HepG2 (cell line): ENCODE data around the gene ELL. TPM values are rescaled to one million over a fixed set of nuclear protein-coding genes. Genes with fewer than 3 reads are reported as not detected.

ENCODE experiments used
- CHD4 ChIP-seq: fragments of 200-600 bp; sonication (generic); IDR thresholded peaks from 2 replicates; pipeline ENCODE4 v1.7.0; 2017; ENCODE audit warnings: mild to moderate bottlenecking, low read length, borderline replicate concordance
- HNF4G ChIP-seq, 2 experiments: sonication (generic) in 1 of 2; formaldehyde crosslinking in 1 of 2; IDR thresholded peaks; 2 replicates each; pipeline versions ENCODE4 v1.4.0 to v1.6.1; 2011 to 2020; ENCODE audit warnings: borderline replicate concordance in 2 of 2, low read depth in 2 of 2, mild to moderate bottlenecking in 2 of 2, low read length in 1 of 2, missing genetic modification reagents in 1 of 2, moderate library complexity in 1 of 2
- JUNB ChIP-seq: sonication (generic); formaldehyde crosslinking; IDR thresholded peaks from 2 replicates; pipeline ENCODE4 v1.8.0; 2022; ENCODE audit warnings: missing genetic modification reagents, mild to moderate bottlenecking, borderline replicate concordance
- MXD1 ChIP-seq: sonication (generic); formaldehyde crosslinking; IDR thresholded peaks from 2 replicates; pipeline ENCODE4 v1.4.0; 2020; ENCODE audit warnings: mild to moderate bottlenecking, missing genetic modification reagents
- NFRKB ChIP-seq: fragments of 450-650 bp; IDR thresholded peaks from 2 replicates; pipeline ENCODE4 v1.6.1; 2017
- SAP130 ChIP-seq: IDR thresholded peaks from 2 replicates; pipeline ENCODE4 v1.6.1; 2016; ENCODE audit warnings: low read depth
- SMARCE1 ChIP-seq: fragments of 450-650 bp; IDR thresholded peaks from 2 replicates; pipeline ENCODE4 v1.6.1; 2017; ENCODE audit warnings: borderline replicate concordance
- SRY ChIP-seq: sonication (generic); formaldehyde crosslinking; IDR thresholded peaks from 2 replicates; pipeline ENCODE4 v1.8.0; 2022; ENCODE audit warnings: mild to moderate bottlenecking, missing genetic modification reagents
- ZBTB10 ChIP-seq: sonication (generic); formaldehyde crosslinking; IDR thresholded peaks from 2 replicates; pipeline ENCODE4 v1.4.0; 2020; ENCODE audit warnings: missing genetic modification reagents, borderline replicate concordance
- ZBTB25 ChIP-seq: IDR thresholded peaks from 2 replicates; pipeline ENCODE4 v1.6.1; 2018; ENCODE audit warnings: missing genetic modification reagents
- ZHX1 ChIP-seq: sonication (generic); formaldehyde crosslinking; IDR thresholded peaks from 2 replicates; pipeline ENCODE4 v1.8.1; 2022; ENCODE audit warnings: low read depth, mild to moderate bottlenecking, missing genetic modification reagents
- ZNF3 ChIP-seq: IDR thresholded peaks from 2 replicates; pipeline ENCODE4 v1.7.0; 2017; ENCODE audit warnings: inconsistent platforms
- ZNF687 ChIP-seq: sonication (generic); formaldehyde crosslinking; IDR thresholded peaks from 2 replicates; pipeline ENCODE4 v1.5.1; 2020; ENCODE audit warnings: mild to moderate bottlenecking, missing genetic modification reagents, moderate library complexity
- ZNF691 ChIP-seq: sonication (generic); formaldehyde crosslinking; IDR thresholded peaks from 2 replicates; pipeline ENCODE4 v1.4.0; 2020; ENCODE audit warnings: missing genetic modification reagents, low read depth, mild to moderate bottlenecking, borderline replicate concordance
- ZSCAN31 ChIP-seq: sonication (generic); formaldehyde crosslinking; IDR thresholded peaks from 2 replicates; pipeline ENCODE4 v1.5.0; 2020; ENCODE audit warnings: low read depth, mild to moderate bottlenecking, missing genetic modification reagents
- polyA plus RNA-seq, 8 experiments: library from polyadenylated mRNA; depleted of rRNA in 3 of 8; stranded (reverse) in 7 of 8; unstranded in 1 of 8; fragments of >200 nt; fragmentation: Illumina TruSeq in 4 of 8; extraction: Trizol in 4 of 8; gene quantifications; 2 replicates each; pipeline versions ENCODE4 v1.2.1 to v1.2.3, GENCODE V29; 2011 to 2016; ENCODE audit warnings: low read depth in 4 of 8, missing spikeins in 1 of 8, mixed read lengths in 1 of 8; ENCODE audit not compliant: insufficient read depth in 1 of 8
- total RNA-seq, 5 experiments: library from RNA; depleted of rRNA; stranded (reverse); fragments of >200 nt; fragmentation: Illumina TruSeq; extraction: Trizol; gene quantifications; 2 replicates each; pipeline ENCODE4 v1.2.3, GENCODE V29; 2016; ENCODE audit warnings: low read depth in 1 of 5

Gene ELL
- total and polyA plus RNA-seq, 2 of the 13 experiments (the other 11 are each of a cell fraction or from before 2014, with no cell fraction given), result 3.7 to 5.4 TPM

- TF ChIP-seq ZNF687 (CRISPR knock-in tag) (peak; percentile 60), ZNF3 (CRISPR knock-in tag) (no peak), ZBTB25 (CRISPR knock-in tag) (no peak), JUNB (CRISPR knock-in tag) (no peak), SAP130 (CRISPR knock-in tag) (no peak), MXD1 (CRISPR knock-in tag) (no peak), NFRKB (no peak), CHD4 (no peak), HNF4G (IDR thresholded peaks at IDR 0.05; ENCODE audit: borderline replicate concordance, low read depth, low read length) (no peak), HNF4G (CRISPR knock-in tag; IDR thresholded peaks at IDR 0.05; ENCODE audit: borderline replicate concordance, low read depth) (0 out of 2 replicates have a peak, but pooled peaks have one; percentile 24), ZNF691 (CRISPR knock-in tag) (no peak), ZBTB10 (CRISPR knock-in tag) (no peak), ZHX1 (CRISPR knock-in tag) (no peak), ZSCAN31 (CRISPR knock-in tag) (no peak), SMARCE1 (no peak), SRY (CRISPR knock-in tag) (peak; percentile 49; the same call in 1 of the 2 replicates)
Observed at GRCh38 chr19:18488838-18489626, 32.8 kb downstream of the ELL start (continued).
